Left colon (tissue), 2 donors: ENCODE results near the gene CPT1C. TPM values are rescaled to one million over a fixed set of nuclear protein-coding genes. Genes with fewer than 3 reads are reported as not detected.
A peak's percentile ranks its signal among the peaks of the same experiment; 100 is the strongest.

Source experiments
- ATAC-seq: fragments of 200-7000 bp; cut with Tn5 transposase; one replicate; pipeline ENCODE4 v1.9.1; 2020; ENCODE audit warnings: mild to moderate bottlenecking, moderate library complexity
- DNase-seq, 2 donors: peaks; one replicate each; pipeline ENCODE4 v3.0.0-alpha.2; 2020
- intact Hi-C, 2 donors: fragments of 100-400 bp; cut with DNase I in 1 of 2; cut with micrococcal nuclease in 1 of 2; formaldehyde crosslinking; loops; one replicate each; pipeline versions ENCODE4 v1.11.2 to v1.14.0; 2022; cut with DNase I, micrococcal nuclease
- microRNA-seq, 2 donors: library from miRNA; unstranded; fragments of <30 nt; microRNA quantifications; one replicate each; pipeline versions ENCODE4 v1.1.0 to v1.2.0, GENCODE V29; 2020
- total RNA-seq, 2 donors: library from RNA; stranded (reverse); fragmentation: NEBNext Ultra II Directional; extraction: Animal tissue kit (Norgen Biotek cat#: 25700); gene quantifications; one replicate each; pipeline ENCODE4 v1.2.1, GENCODE V29; 2021
- donor health status: DM: no; HTN: no; CAD: no.
- donor health status: DM: yes; HTN: yes; CAD: no.

The CPT1C gene
- total RNA-seq, 2 donors from 2014 or later, result 1.5 to 2.0 TPM

DNA sequence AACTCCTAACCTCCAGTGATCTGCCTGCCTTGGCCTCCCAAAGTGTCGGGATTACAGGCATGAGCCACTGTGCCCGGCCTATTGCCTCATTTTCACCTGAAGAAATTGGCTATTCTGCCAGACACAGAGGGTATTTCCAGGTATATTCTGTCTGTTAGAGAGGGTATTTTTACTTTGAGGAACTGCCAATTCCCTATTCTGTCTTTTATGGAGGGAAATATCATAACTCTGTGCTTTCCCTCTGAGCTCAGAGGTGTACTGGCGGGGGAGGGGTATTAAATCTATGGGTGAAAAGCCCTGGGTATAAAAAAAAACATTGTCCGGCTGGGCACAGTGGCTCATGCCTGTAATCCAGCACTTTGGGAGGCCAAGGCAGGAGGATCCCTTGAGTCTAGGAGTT, 47.4 kb downstream of the CPT1C start:
- ATAC-seq, result no peak
- intact Hi-C loops, result no loop called here
- DNase-seq, result no peak

DNA sequence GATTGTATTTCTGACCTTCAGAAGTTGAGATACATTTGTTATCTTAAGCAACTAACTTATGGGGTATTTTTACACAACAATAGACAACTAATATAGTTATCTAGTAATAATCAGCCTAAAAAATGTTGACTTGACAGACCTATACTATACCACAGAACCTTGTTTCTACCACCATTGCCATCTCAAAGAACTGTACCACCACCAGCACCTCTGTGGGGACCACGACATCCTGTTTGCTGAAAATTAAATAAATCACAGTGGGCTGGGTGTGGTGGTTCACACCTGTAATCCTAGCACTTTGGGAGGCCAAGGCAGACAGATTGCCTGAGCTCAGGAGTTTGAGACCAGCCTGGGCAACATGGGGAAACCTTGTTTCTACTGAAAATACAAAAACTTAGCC, 48.2 kb downstream of the CPT1C start:
- ATAC-seq (no peak), DNase-seq (no peak)
- intact Hi-C loops, result no loop called here

DNA sequence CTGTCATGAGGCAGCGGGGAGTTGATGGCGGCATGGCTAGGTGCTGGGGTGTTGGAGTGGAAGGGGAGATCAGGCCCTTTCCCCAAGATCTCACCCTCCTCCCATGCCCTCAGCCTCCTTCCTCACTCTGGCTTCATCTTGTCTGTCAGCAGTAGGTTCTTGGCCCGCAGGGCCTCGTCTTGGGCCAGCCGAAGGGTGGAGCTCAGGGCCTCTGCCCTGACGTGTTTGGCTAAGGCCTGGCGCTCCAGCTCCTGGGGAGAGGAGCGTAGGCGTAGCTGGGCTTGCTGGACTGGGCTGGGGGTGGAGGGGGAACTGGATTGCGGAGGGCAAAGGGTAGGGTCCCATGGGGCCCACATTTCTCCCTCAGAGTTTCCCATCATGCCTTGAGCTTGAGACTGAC, 49.0 kb downstream of the CPT1C start:
- no peak for DNase-seq
- intact Hi-C loops, result no loop called here
- no peak for ATAC-seq

DNA sequence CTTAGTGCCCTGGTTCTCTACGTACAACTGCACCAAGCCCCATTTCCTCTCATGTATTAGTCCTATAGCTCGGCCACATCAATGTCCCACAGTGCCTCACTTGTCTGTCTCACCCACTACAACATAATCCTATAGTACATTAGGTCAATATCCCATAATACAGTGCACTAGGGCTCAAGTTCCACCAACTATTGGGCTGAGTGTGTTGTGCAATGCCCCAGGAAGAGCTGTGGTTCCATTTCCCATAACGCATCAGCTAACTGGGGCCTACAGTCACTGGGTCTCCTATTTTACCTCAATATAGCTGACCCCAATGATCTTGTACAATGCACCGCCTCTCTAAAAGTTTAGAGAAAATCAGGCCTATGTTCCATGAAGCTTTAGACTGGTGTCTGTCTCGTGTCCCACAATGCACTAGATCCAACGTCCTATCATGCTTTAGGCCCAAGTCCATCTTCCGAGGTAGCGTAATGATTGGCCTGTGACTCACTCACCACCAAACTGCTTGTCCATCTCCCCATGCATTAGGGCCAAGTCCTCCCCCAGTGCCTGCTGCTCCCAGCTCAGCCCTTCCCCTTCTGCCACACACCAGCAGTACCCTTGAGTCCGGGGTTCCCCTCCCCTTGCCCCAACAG, 50.4 kb downstream of the CPT1C start:
- intact Hi-C loops, result no loop called here
- ATAC-seq (no peak), DNase-seq (no peak)

DNA sequence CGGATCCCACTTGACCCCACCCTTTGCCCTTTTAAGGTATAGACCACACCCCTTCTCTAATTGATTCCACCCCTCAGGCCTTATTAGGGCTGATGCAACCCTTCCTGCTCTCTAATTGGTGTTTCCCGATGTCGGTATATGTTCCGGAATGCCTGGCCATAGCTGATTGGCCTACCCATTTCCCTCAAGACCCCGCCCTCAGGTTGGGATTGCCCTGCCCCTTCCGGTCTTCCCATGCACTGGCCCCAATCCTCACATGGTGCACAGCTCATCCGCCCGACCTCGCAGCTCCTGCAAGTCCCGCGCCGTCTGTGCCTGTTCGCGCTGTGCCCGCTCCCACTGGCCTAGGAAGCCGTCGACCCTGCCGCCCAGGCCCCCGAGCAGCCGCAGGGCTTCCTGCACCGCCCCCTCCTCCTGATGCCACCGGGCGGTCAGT, 54.0 kb downstream of the CPT1C start:
- no peak for DNase-seq
- ATAC-seq, result no peak
- intact Hi-C loops, result no loop called here

DNA sequence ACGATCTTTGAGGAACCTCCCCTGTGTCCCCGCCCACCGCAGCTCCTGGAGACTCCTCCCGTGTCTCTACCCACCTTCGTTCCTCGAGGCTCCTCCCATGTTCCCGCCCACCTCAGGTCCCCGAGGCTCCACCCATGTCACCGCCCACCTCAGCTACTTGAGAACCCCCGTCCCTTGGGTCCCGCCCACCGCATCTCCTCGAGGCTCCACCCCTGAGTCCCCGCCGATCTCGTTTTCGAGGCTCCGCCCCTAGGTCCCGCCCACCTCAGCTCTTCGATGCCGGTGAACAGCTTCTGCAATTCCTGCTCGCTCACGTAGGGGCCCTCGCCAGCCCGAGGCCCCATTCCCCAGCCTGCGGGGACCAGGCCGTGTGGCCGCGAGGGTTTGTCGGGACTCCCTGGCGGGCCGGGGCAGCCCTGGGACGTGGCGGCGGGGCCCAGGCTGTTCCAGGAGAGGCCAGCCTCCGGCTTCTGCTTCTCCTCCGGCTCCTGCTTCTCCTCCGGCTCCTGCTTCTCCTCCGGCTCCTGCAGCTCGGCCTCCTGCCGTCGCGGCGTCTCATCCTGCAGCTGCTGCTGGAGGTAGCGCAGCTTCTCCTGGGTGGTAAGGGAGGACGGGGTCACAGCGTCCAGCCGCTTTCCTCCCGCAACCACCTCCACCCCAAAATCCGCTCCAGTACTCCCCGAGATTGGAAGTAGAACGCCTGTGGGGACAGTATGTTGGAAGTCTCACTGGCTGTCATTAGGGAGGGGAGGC, 55.5 kb downstream of the CPT1C start:
- DNase-seq, result peak in 1 of 2 donors; percentile 26
- no peak for ATAC-seq
- intact Hi-C loops, result no loop called here

DNA sequence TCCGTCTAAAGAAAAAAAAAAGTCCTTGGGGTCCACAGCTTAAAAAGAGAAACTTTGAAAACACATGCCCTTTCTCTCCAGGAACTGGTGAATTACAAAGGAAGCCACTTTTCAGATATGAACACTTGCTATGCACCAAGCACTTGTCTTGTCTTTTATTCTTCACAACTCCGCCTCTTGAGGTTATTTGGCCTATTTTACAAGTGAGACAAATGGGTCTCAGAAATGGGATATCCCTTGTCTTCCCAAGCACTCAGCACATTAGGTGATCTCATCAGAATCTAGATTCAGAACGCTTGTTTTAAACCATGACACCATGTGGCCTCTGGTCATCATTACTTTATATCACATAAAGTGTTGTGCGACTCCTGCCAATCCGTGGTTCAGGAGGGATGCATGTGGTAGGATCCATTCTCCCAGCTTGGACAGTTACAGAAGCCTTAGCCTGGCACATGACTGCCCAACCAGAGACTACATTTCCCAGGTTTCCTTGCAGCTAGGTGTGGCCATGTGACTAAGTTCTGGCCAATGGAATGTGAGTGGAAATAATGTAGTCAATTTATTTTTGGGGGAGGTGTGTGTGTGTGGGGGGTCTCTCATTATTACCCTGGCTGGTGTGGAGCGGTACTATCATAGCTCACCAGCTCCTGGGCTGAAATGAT, 58.3 kb downstream of the CPT1C start:
- DNase-seq (no peak), ATAC-seq (no peak)
- intact Hi-C loops, result no loop called here

DNA sequence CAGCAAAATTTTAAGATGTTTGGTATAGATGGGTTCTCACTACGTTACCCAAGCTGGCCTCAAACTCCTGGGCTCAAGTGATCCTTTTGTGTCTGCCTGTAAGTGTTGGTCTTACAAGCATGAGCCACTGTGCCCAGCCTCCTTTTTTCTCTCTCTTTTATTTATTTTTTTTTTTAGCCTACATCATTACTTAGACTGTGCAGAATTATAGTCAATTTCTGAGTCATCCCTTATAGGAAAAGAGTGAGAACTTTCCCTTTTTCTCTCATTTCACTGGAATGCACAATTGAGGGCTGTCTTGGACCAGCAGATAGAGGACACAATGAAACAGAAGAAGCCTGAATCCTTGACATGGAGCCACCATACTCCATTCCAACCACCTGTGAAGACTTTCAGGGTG, 58.9 kb downstream of the CPT1C start:
- intact Hi-C loops, result no loop called here
- ATAC-seq (no peak), DNase-seq (no peak)

DNA sequence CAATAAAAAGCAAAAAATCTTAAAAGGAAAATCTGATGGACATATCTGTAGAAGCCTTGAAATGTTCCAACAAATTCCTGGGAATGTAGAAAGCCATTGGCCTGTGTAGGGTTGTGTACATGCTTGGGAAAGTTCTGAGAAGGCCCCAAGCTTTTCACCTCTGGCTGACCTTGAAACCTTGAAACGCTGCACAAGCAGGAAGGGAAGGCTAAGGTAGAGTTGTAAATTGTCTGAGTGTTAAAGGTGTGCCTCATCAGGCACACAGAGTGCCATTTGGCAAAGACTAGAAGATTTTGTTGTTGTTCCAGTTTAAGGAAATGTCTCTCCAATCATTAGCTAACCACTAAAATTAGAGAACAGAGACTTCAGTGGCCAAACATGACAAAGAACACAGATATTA, 61.8 kb downstream of the CPT1C start:
- no peak for ATAC-seq

DNA sequence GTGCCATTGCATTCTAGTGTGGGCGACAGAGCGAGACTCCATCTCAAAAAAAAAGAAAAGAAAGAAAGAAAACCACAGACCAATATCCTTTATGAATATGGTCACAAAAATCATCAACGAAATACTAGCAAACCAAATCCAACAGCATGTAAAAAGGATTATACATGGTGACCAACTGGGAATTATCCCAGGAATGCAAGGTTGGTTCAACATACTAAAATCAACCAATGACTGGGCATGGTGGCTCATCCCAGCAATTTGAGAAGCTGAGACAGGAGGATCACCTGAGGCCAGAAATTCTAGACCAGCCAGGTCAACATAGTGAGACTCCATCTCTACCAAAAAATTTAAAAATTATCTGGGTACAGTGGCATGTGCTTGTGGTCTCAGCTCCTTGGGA, 65.0 kb downstream of the CPT1C start:
- DNase-seq, result no peak
- intact Hi-C loops, result no loop called here
- no peak for ATAC-seq

More for the DNA sequence above, 61.8 kb downstream of the CPT1C start:
- intact Hi-C loops, result no loop called here
- no peak for DNase-seq

DNA sequence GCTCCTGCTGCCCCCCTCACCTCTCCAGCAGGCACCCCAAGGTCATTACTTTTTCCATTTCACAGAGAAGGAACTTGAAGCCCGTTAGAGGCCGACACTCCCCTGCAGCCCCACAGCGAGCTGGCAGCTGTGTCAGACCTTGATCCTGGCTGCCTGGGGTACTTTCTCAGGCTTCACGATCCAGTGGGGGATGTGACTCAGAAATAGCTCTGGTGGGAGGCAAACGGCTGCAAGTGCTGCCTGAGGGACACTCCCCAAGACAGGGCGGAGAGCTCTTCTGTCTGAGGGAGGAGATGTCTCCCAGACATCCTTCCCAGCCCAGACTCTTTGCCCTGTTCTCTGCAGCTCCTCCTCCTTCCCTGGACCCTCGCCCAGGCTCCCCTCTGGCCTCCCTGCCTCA, 67.4 kb downstream of the CPT1C start:
- ATAC-seq (no peak), DNase-seq (no peak)
- intact Hi-C loops, result no loop called here

DNA sequence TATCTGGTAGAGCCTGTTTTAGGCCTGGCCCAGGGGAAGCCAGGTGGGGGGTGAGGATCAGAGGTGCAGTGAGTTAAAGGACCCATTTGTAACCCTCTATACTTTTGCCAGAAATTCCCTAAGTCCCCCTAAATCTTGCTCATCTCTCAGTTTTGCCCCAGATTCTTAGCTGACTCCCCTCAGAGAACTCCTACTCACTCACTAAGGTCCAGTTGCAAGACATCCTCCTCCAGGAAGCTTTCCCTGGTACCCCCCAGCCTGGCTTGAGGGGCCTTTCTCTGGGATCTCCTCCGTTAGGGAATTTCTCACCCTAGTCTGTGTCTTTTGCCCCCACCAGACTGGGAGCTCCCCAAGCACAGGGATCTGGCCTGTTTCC, 70.3 kb downstream of the CPT1C start:
- no peak for ATAC-seq
- no peak for DNase-seq
- intact Hi-C loops, result loop anchor here in 1 of 2 donors (2.0 kb wide), 1 partner anchor 76 kb away; no protein-coding TSS in a partner anchor

DNA sequence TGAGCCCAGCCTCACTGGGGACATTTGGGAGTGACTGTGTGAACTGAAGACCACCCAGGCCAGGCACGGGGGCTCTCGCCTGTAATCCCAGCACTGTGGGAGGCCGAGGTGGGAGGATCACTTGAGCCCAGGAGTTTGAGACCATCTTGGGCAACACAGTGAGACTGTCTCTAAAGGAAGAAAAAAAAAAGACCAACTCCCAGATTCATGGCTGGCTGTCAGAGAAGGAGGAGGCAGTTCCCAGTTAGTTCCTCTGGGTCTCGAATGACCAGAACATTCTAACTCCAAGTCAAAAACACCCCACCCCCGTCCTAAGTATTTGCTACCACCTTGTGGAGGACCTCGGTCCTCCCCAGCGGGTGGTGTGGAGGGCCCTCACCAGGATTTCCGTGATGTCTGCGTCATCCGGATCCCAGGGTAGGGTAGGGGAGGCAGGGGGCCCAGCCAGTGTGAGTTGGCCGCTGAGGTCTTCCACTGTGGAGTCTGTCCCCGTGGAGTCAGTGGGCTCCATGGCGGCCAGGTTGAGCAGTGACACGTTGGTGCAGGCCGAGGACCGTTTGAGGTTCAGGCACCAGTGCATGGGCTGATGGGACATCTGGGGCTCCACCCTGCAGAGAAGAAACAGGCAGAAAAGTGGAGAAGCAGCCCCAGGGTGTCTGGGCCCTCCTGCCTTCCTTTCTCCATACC, 70.9 kb downstream of the CPT1C start:
- DNase-seq, result no peak
- no peak for ATAC-seq
- intact Hi-C loops, result loop anchor here in 1 of 2 donors (2.0 kb wide), 1 partner anchor 77 kb away; no protein-coding TSS in a partner anchor

DNA sequence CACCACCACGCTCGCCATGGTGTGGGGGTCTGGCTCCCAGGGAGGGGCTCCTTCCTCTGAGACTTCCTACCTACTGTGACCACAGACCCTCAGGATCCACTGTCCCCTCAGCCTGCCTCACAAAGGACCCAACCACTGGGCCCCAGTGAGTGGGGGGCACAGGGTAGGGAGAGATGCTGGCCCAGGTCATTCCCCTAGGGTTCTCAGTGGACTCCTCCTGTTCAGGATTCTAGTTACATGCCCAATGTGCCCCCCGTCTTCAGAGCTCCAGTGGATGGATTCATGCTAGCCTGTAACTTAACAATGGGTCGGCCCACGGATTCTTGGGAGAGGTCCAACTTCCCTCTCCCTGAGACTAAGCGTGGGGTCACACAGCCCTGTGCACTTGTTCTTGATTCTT, 72.3 kb downstream of the CPT1C start, which contains the start of gene TSKS:
Gene TSKS (minus strand): TSS at position 77 of the 400 bp plus-strand sequence. CDS start 59 bp downstream, at position 18.
- DNase-seq (no peak), ATAC-seq (no peak)
- intact Hi-C loops, result no loop called here

Small RNA genes within 50 kb of the gene (microRNA-seq; reads per million reads assigned to microRNA genes)
- 0 reads per million in 2 donors for gene MIR5088

Other genes with a start within 250 kb of the CPT1C start
- gene SLC17A7, start 249.6 kb upstream of the CPT1C start, total RNA-seq, result under 1 TPM; 0.24 to 0.81 TPM
- 10 to 100 TPM; 62.9 to 74.1 TPM for gene PIH1D1, start 239.3 kb upstream of the CPT1C start, total RNA-seq
- 10 to 100 TPM; 24.9 to 31.5 TPM for gene ALDH16A1, start 237.9 kb upstream of the CPT1C start, total RNA-seq
- 1 to 10 TPM; 3.4 to 6.4 TPM for gene FLT3LG, start 216.9 kb upstream of the CPT1C start, total RNA-seq
- 1,000 to 10,000 TPM; 2,164 to 2,325 TPM for gene RPL13A, start 203.5 kb upstream of the CPT1C start, total RNA-seq
- 1,000 to 10,000 TPM; 1,501 to 1,657 TPM for gene RPS11, start 194.7 kb upstream of the CPT1C start, total RNA-seq
- 100 to 1,000 TPM; 411 to 508 TPM for gene FCGRT, start 178.5 kb upstream of the CPT1C start, total RNA-seq
- 10 to 100 TPM; 18.2 to 21.7 TPM for gene RCN3, start 163.1 kb upstream of the CPT1C start, total RNA-seq
- gene NOSIP, start 110.6 kb upstream of the CPT1C start, total RNA-seq, result 10 to 100 TPM; 62.8 to 66.4 TPM
- 10 to 100 TPM; 22.4 to 26.1 TPM for gene PRRG2, start 109.8 kb upstream of the CPT1C start, total RNA-seq
- 10 to 100 TPM; 20.5 to 26.4 TPM for gene PRR12, start 99.9 kb upstream of the CPT1C start, total RNA-seq
- 10 to 100 TPM; 41.7 to 76.6 TPM for gene RRAS, start 51.0 kb upstream of the CPT1C start, total RNA-seq
- 10 to 100 TPM; 60.9 to 62.7 TPM for gene SCAF1, start 48.9 kb upstream of the CPT1C start, total RNA-seq
- gene IRF3, start 25.3 kb upstream of the CPT1C start, total RNA-seq, result 10 to 100 TPM; 69.0 to 83.1 TPM
- gene BCL2L12, start 25.2 kb upstream of the CPT1C start, total RNA-seq, result 10 to 100 TPM; 13.8 to 14.9 TPM
- gene PRMT1, start 13.8 kb upstream of the CPT1C start, total RNA-seq, result 10 to 100 TPM; 66.7 to 83.9 TPM
- 1 to 10 TPM in 1 of 2 donors, under 1 TPM in 1; 0.98 to 1.1 TPM for gene ADM5, start 1.5 kb upstream of the CPT1C start, total RNA-seq
- under 1 TPM; 0.21 to 0.22 TPM for gene TSKS, start 72.2 kb downstream of the CPT1C start, total RNA-seq
- 10 to 100 TPM; 71.2 to 72.9 TPM for gene AP2A1, start 75.9 kb downstream of the CPT1C start, total RNA-seq
- gene FUZ, start 122.2 kb downstream of the CPT1C start, total RNA-seq, result 1 to 10 TPM; 7.6 to 10.0 TPM
- 10 to 100 TPM; 52.6 to 52.8 TPM for gene MED25, start 127.2 kb downstream of the CPT1C start, total RNA-seq
- 10 to 100 TPM; 95.3 to 95.5 TPM for gene PTOV1, start 160.0 kb downstream of the CPT1C start, total RNA-seq
- gene PNKP, start 176.5 kb downstream of the CPT1C start, total RNA-seq, result 10 to 100 TPM; 62.3 to 76.7 TPM
- gene AKT1S1, start 186.2 kb downstream of the CPT1C start, total RNA-seq, result 10 to 100 TPM; 30.3 to 43.3 TPM
- gene TBC1D17, start 186.6 kb downstream of the CPT1C start, total RNA-seq, result 10 to 100 TPM; 32.8 to 36.4 TPM
- 1 to 10 TPM in 1 of 2 donors, under 1 TPM in 1; 0.67 to 1.3 TPM for gene IL4I1, start 205.8 kb downstream of the CPT1C start, total RNA-seq
- 10 to 100 TPM; 13.2 to 16.7 TPM for gene ATF5, start 238.1 kb downstream of the CPT1C start, total RNA-seq
- gene NUP62, start 238.4 kb downstream of the CPT1C start, total RNA-seq, result 10 to 100 TPM; 31.5 to 37.1 TPM